Keratinocyte (primary cell): ENCODE results near the gene GLOD4. TPM values are rescaled to one million over a fixed set of nuclear protein-coding genes. Genes with fewer than 3 reads are reported as not detected.

ENCODE experiments used
- DNase-seq: peaks from one replicate; pipeline ENCODE4 v3.0.0-alpha.2; 2011; ENCODE audit warnings: low read depth, missing footprints, low spot score
- FAIRE-seq: peaks from 2 replicates; lab custom pipeline; 2011; peaks lifted over from hg19 to GRCh38; lab: Jason Lieb, UNC
- H2AFZ ChIP-seq: 2 replicates; pipeline ENCODE4 v1.6.0; 2012; ENCODE audit warnings: low read length, control low read depth, inconsistent platforms; ENCODE audit not compliant: control insufficient read depth
- H3K27ac ChIP-seq: 2 replicates; pipeline ENCODE4 v1.5.1; 2011; ENCODE audit warnings: low read length; ENCODE audit not compliant: control insufficient read depth, insufficient read depth
- H3K27me3 ChIP-seq: 3 replicates; pipeline ENCODE4 v1.6.0; 2011; ENCODE audit warnings: low read length; ENCODE audit not compliant: control insufficient read depth, insufficient read depth; ENCODE audit errors: extremely low read depth
- H3K36me3 ChIP-seq, 2 experiments: 2 replicates in 1 of 2; 3 replicates in 1 of 2; pipeline ENCODE4 v1.5.1; 2011; ENCODE audit warnings: low read length in 2 of 2, mild to moderate bottlenecking in 1 of 2; ENCODE audit not compliant: control insufficient read depth in 2 of 2, insufficient read depth in 2 of 2; ENCODE audit errors: extremely low read depth in 1 of 2
- H3K4me1 ChIP-seq: 3 replicates; pipeline ENCODE4 v1.5.1; 2011; ENCODE audit warnings: low read length; ENCODE audit not compliant: control insufficient read depth, insufficient read depth; ENCODE audit errors: extremely low read depth
- H3K4me2 ChIP-seq: 3 replicates; pipeline ENCODE4 v1.6.0; 2011; ENCODE audit warnings: low read depth, low read length; ENCODE audit not compliant: control insufficient read depth, insufficient read depth; ENCODE audit errors: extremely low read depth
- H3K4me3 ChIP-seq, 3 experiments: fragments of 200-600 bp in 1 of 3; sonication (generic) in 1 of 3; 2 replicates in 2 of 3; 3 replicates in 1 of 3; pipeline ENCODE4 v1.5.1; 2011 to 2016; ENCODE audit warnings: low read length in 3 of 3, mild to moderate bottlenecking in 3 of 3, control low read depth in 2 of 3, inconsistent platforms in 1 of 3, low read depth in 1 of 3, mixed read lengths in 1 of 3, mixed run types in 1 of 3, moderate library complexity in 1 of 3; ENCODE audit not compliant: control insufficient read depth in 2 of 3, insufficient read depth in 2 of 3; ENCODE audit errors: extremely low read depth in 1 of 3
- H3K79me2 ChIP-seq: 2 replicates; pipeline ENCODE4 v1.6.0; 2012; ENCODE audit warnings: low read length; ENCODE audit not compliant: control insufficient read depth, insufficient read depth
- H3K9ac ChIP-seq: 3 replicates; pipeline ENCODE4 v1.6.0; 2011; ENCODE audit warnings: low read length; ENCODE audit not compliant: control insufficient read depth, insufficient read depth; ENCODE audit errors: extremely low read depth
- H3K9me1 ChIP-seq: 3 replicates; pipeline ENCODE4 v1.6.0; 2011; ENCODE audit warnings: low read length; ENCODE audit not compliant: control insufficient read depth, insufficient read depth; ENCODE audit errors: extremely low read depth
- H3K9me3 ChIP-seq: 2 replicates; pipeline ENCODE4 v1.5.1; 2012; ENCODE audit warnings: low read depth, low read length; ENCODE audit not compliant: control insufficient read depth
- H4K20me1 ChIP-seq: 3 replicates; pipeline ENCODE4 v1.6.0; 2011; ENCODE audit warnings: low read length; ENCODE audit not compliant: control insufficient read depth, insufficient read depth; ENCODE audit errors: extremely low read depth
- CTCF ChIP-seq, 3 experiments: IDR thresholded peaks in 1 of 3; conservative IDR thresholded peaks in 1 of 3; optimal IDR thresholded peaks in 1 of 3; 2 replicates in 2 of 3; 3 replicates in 1 of 3; pipeline versions ENCODE3 to v1.5.1; 2011; ENCODE audit warnings: low read length in 3 of 3, mild to moderate bottlenecking in 3 of 3, moderate library complexity in 2 of 3, control low read depth in 1 of 3, inconsistent platforms in 1 of 3; ENCODE audit not compliant: insufficient read depth in 2 of 3; ENCODE audit errors: extremely low read depth in 1 of 3
- EZH2 ChIP-seq: IDR thresholded peaks from one replicate; pipeline ENCODE4 v1.6.1; 2012; ENCODE audit warnings: inconsistent platforms, mild to moderate bottlenecking, low read length, moderate library complexity
- dilution Hi-C: fragments of 300-500 bp; cut with MboI; formaldehyde crosslinking; loops from one replicate; pipeline ENCODE4 v1.7.0; 2020; ENCODE audit warnings: low sequenced_read_pairs; ENCODE audit not compliant: extremely low pct_ligation_motif_present
- polyA plus RNA-seq, 5 experiments: library from polyadenylated mRNA; depleted of rRNA in 3 of 5; stranded (reverse) in 3 of 5; stranded (forward) in 1 of 5; unstranded in 1 of 5; fragments of >200 nt; gene quantifications; 1 replicate in 1 of 5; 2 replicates in 3 of 5; 3 replicates in 1 of 5; pipeline versions ENCODE4 v1.2.1 to v1.2.3, GENCODE V29; 2011 to 2012; ENCODE audit warnings: missing spikeins in 2 of 5, low read depth in 1 of 5, low replicate concordance in 1 of 5

Gene GLOD4
- polyA plus RNA-seq, 1 donor (not counting 4 experiments of a cell fraction or from before 2014, with no cell fraction given) = 71.9 TPM

- H3K9me3 ChIP-seq = no peaks in the 10 kb centered on the region
- dilution Hi-C loops = no loop called here
- peaks cover 41 to 59% of the 10 kb centered on the region in 2 experiments for H3K36me3 ChIP-seq
- H3K27me3 ChIP-seq = no peaks in the 10 kb centered on the region
- no peaks in the 10 kb centered on the region for H3K9me1 ChIP-seq
- TF ChIP-seq EZH2 (no peak), CTCF (optimal IDR thresholded peaks at IDR 0.05 in 1 of 3, IDR thresholded peaks at IDR 0.05 in 1 of 3, conservative IDR thresholded peaks at IDR 0.05 in 1 of 3; ENCODE audit: extremely low read depth in 1 of 3, insufficient read depth in 2 of 3, low read length in 3 of 3) (no peak)
- H3K4me1 ChIP-seq = no peaks in the 10 kb centered on the region
- no peaks in the 10 kb centered on the region for H4K20me1 ChIP-seq
- no peak overlapping the region for H3K4me3 ChIP-seq
- no peak overlapping the region for H2AFZ ChIP-seq
- H3K27ac ChIP-seq = no peak overlapping the region
- no peak overlapping the region for H3K4me2 ChIP-seq
- DNase-seq = no peak
- FAIRE-seq = no peak
- H3K79me2 ChIP-seq = peaks cover 2% of the 10 kb centered on the region
- H3K9ac ChIP-seq = no peak overlapping the region
Observed at GRCh38 chr17:773016-773415, 9.1 kb downstream of the GLOD4 start.

DNA sequence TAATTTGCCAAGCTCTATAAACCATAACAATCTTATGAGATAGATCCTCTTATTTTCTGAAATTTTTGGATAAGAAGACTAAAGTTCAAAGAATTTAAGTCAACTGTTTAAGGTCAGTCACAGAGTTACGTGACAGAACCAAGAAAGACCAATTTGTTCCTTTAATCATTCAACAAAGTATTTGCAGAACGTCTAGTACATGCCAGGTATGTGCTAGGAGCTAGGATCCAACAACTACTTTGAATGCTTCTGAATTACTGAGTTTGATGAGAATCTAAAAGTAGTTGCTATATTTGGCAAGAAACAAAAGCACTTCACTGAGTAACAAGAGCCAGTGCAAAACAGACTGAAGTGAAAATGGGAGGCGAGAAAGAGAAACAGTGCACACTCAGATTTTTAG is 15.0 kb downstream of the GLOD4 start:
- no peak for FAIRE-seq
- H3K9me3 ChIP-seq = no peaks in the 10 kb centered on the region
- dilution Hi-C loops = no loop called here

More for the DNA sequence above, 15.0 kb downstream of the GLOD4 start:
- no peaks in the 10 kb centered on the region for H3K79me2 ChIP-seq
- H3K9me1 ChIP-seq = no peaks in the 10 kb centered on the region
- H2AFZ ChIP-seq = no peak overlapping the region
- TF ChIP-seq CTCF (optimal IDR thresholded peaks at IDR 0.05 in 1 of 3, IDR thresholded peaks at IDR 0.05 in 1 of 3, conservative IDR thresholded peaks at IDR 0.05 in 1 of 3; ENCODE audit: extremely low read depth in 1 of 3, insufficient read depth in 2 of 3, low read length in 3 of 3) (no peak), EZH2 (no peak)
- H4K20me1 ChIP-seq = no peaks in the 10 kb centered on the region
- H3K4me2 ChIP-seq = no peak overlapping the region
- no peaks in the 10 kb centered on the region for H3K27me3 ChIP-seq
- H3K4me3 ChIP-seq = no peak overlapping the region
- H3K27ac ChIP-seq = no peak overlapping the region
- DNase-seq = no peak
- H3K36me3 ChIP-seq = peaks cover 26 to 35% of the 10 kb centered on the region in 2 experiments
- no peak overlapping the region for H3K9ac ChIP-seq
- H3K4me1 ChIP-seq = no peaks in the 10 kb centered on the region
